GM23338 (cell line): ENCODE data around the gene SYNJ2BP.

Source experiments
- CREB1 ChIP-seq: fragments of 250-450 bp; sonication (Bioruptor Pico); IDR thresholded peaks from 2 replicates; pipeline ENCODE4 v1.5.0; 2020; ENCODE audit warnings: low read depth, mild to moderate bottlenecking, moderate library complexity
- EZH2 ChIP-seq: fragments of 200-600 bp; sonication (generic); IDR thresholded peaks from one replicate; pipeline ENCODE4 v1.8.0; 2017; ENCODE audit warnings: antibody characterized with exemption, mild to moderate bottlenecking, low read depth; ENCODE audit not compliant: unreplicated experiment
- EZH2phosphoT487 ChIP-seq: fragments of 200-600 bp; sonication (generic); IDR thresholded peaks from one replicate; pipeline ENCODE4 v1.8.1; 2018; ENCODE audit warnings: antibody characterized with exemption; ENCODE audit not compliant: unreplicated experiment
- POLR2AphosphoS5 ChIP-seq: IDR thresholded peaks from 2 replicates; pipeline ENCODE4 v1.6.1; 2016; ENCODE audit warnings: antibody characterized with exemption, low read depth
- STAT1 ChIP-seq: IDR thresholded peaks from one replicate; pipeline ENCODE4 v1.6.1; 2016; ENCODE audit warnings: antibody characterized with exemption; ENCODE audit not compliant: unreplicated experiment
- ZNF331 ChIP-seq: fragments of 250-450 bp; sonication (Bioruptor Pico); IDR thresholded peaks from 2 replicates; pipeline ENCODE4 v1.5.0; 2020; ENCODE audit warnings: low read depth, mild to moderate bottlenecking, moderate library complexity
- TF ChIP-seq, protein P1 (sequence below), 2 experiments: fragments of 200-600 bp in 1 of 2; sonication (generic) in 1 of 2; conservative IDR thresholded peaks; 2 replicates each; pipeline versions ENCODE4 v1.5.1 to v1.6.1; 2016 to 2017; ENCODE audit warnings: antibody characterized with exemption in 2 of 2, low read depth in 2 of 2, mild to moderate bottlenecking in 2 of 2, moderate library complexity in 1 of 2
- TF ChIP-seq, protein P2 (sequence below): IDR thresholded peaks from one replicate; pipeline ENCODE4 v1.6.1; 2018; ENCODE audit warnings: antibody characterized with exemption; ENCODE audit not compliant: unreplicated experiment
- TF ChIP-seq, protein P3 (sequence below): IDR thresholded peaks from 2 replicates; pipeline ENCODE4 v1.6.1; 2016; ENCODE audit warnings: antibody characterized with exemption

DNA sequence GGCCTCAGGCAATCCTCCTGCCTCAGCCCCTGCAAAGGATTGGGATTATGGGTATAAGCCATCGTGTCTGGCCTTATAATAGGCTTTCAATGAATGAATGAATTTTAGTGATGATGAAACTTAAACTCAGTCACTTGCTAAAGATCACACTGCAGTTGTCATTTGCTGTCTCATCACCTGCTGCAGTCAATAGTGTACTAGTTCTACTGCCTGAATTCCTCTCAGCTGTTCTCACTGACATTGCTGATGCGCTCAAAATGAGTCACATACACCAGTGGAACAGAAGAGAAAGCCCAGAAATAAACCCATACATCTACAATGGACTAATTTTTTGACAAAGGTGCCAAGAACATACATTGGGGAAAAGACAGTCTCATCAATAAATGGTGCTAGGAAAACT is 5.6 kb upstream of the SYNJ2BP start:
- TF ChIP-seq, protein P1, sequence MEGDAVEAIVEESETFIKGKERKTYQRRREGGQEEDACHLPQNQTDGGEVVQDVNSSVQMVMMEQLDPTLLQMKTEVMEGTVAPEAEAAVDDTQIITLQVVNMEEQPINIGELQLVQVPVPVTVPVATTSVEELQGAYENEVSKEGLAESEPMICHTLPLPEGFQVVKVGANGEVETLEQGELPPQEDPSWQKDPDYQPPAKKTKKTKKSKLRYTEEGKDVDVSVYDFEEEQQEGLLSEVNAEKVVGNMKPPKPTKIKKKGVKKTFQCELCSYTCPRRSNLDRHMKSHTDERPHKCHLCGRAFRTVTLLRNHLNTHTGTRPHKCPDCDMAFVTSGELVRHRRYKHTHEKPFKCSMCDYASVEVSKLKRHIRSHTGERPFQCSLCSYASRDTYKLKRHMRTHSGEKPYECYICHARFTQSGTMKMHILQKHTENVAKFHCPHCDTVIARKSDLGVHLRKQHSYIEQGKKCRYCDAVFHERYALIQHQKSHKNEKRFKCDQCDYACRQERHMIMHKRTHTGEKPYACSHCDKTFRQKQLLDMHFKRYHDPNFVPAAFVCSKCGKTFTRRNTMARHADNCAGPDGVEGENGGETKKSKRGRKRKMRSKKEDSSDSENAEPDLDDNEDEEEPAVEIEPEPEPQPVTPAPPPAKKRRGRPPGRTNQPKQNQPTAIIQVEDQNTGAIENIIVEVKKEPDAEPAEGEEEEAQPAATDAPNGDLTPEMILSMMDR (conservative IDR thresholded peaks at IDR 0.05; ENCODE audit: low read depth in 2 of 2), result no peak
- no peak for TF ChIP-seq POLR2AphosphoS5
- no peak for TF ChIP-seq CREB1 (CRISPR knock-in tag)
- TF ChIP-seq EZH2, result no peak
- TF ChIP-seq, protein P2, sequence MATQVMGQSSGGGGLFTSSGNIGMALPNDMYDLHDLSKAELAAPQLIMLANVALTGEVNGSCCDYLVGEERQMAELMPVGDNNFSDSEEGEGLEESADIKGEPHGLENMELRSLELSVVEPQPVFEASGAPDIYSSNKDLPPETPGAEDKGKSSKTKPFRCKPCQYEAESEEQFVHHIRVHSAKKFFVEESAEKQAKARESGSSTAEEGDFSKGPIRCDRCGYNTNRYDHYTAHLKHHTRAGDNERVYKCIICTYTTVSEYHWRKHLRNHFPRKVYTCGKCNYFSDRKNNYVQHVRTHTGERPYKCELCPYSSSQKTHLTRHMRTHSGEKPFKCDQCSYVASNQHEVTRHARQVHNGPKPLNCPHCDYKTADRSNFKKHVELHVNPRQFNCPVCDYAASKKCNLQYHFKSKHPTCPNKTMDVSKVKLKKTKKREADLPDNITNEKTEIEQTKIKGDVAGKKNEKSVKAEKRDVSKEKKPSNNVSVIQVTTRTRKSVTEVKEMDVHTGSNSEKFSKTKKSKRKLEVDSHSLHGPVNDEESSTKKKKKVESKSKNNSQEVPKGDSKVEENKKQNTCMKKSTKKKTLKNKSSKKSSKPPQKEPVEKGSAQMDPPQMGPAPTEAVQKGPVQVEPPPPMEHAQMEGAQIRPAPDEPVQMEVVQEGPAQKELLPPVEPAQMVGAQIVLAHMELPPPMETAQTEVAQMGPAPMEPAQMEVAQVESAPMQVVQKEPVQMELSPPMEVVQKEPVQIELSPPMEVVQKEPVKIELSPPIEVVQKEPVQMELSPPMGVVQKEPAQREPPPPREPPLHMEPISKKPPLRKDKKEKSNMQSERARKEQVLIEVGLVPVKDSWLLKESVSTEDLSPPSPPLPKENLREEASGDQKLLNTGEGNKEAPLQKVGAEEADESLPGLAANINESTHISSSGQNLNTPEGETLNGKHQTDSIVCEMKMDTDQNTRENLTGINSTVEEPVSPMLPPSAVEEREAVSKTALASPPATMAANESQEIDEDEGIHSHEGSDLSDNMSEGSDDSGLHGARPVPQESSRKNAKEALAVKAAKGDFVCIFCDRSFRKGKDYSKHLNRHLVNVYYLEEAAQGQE, result no peak
- TF ChIP-seq ZNF331 (CRISPR knock-in tag), result no peak
- no peak for TF ChIP-seq EZH2phosphoT487
- TF ChIP-seq, protein P3, sequence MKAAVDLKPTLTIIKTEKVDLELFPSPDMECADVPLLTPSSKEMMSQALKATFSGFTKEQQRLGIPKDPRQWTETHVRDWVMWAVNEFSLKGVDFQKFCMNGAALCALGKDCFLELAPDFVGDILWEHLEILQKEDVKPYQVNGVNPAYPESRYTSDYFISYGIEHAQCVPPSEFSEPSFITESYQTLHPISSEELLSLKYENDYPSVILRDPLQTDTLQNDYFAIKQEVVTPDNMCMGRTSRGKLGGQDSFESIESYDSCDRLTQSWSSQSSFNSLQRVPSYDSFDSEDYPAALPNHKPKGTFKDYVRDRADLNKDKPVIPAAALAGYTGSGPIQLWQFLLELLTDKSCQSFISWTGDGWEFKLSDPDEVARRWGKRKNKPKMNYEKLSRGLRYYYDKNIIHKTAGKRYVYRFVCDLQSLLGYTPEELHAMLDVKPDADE, result no peak
- TF ChIP-seq STAT1, result no peak
